ENCODE measurements around the gene PRR9. TPM values are rescaled to one million over a fixed set of nuclear protein-coding genes. Genes with fewer than 3 reads are reported as not detected.

The PRR9 gene
- total and polyA plus RNA-seq, 4 donors: not detected

DNA sequence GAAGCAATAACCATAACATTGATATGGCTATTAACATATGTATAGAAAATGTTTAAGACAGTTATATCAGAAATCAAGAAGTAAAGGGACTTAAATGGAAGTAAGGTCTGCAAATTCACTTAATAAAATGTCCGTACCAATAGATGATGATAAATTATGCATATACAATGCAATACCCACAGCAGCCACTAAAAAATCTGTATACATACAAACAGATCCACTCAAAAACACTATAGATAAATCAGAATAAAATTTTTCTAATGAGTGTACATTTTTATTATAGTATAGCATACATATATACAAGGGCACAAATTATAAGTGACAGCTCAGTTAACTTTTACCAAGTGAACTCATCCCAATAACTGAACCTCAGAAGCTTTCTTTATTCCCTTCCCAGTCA, 48.1 kb downstream of the PRR9 start:
- no peaks in the 10 kb centered on the region for H3K4me1 ChIP-seq (ENCODE audit: control insufficient read depth in 1 of 2, insufficient read depth in 2 of 2, low read length in 2 of 2)
- no peak overlapping the region for H3K4me3 ChIP-seq (ENCODE audit: low read length in 2 of 2)
- intact Hi-C loops (cut with DNase I): no loop called here
- H3K27ac ChIP-seq (ENCODE audit: low read depth in 1 of 2, low read length in 2 of 2): no peak overlapping the region
- H3K36me3 ChIP-seq (ENCODE audit: control insufficient read depth in 1 of 2, insufficient read depth in 2 of 2, low read length in 1 of 2): no peaks in the 10 kb centered on the region
- no peaks in the 10 kb centered on the region for H3K9me3 ChIP-seq (ENCODE audit: control insufficient read depth, low read length)
- H3K27me3 ChIP-seq (ENCODE audit: control insufficient read depth in 1 of 2, insufficient read depth in 2 of 2, low read length in 1 of 2): no peaks in the 10 kb centered on the region
- ATAC-seq (ENCODE audit: low FRiP score) (no peak), DNase-seq (no peak)
- WGBS, 2 donors: 78 to 86% methylated on average over 1 of the region's 1 CpG

Other genes starting within 250 kb of the PRR9 start
- gene SPRR4, start 246.9 kb upstream of the PRR9 start, total RNA-seq: not detected
- not detected for gene SPRR4, start 246.9 kb upstream of the PRR9 start, polyA plus RNA-seq
- not detected for gene SPRR1A, start 233.5 kb upstream of the PRR9 start, total RNA-seq
- gene SPRR1A, start 233.5 kb upstream of the PRR9 start, polyA plus RNA-seq: not detected
- gene SPRR3, start 215.8 kb upstream of the PRR9 start, total RNA-seq: under 1 TPM in 1 of 2 donors, not detected in 1; 0.75 TPM
- 10 to 100 TPM in 1 of 2 donors, 1 to 10 TPM in 1; 8.2 to 14.9 TPM for gene SPRR3, start 215.8 kb upstream of the PRR9 start, polyA plus RNA-seq
- not detected for gene SPRR1B, start 186.4 kb upstream of the PRR9 start, total RNA-seq
- 1 to 10 TPM in 1 of 2 donors, under 1 TPM in 1; 0.74 to 1.9 TPM for gene SPRR1B, start 186.4 kb upstream of the PRR9 start, polyA plus RNA-seq
- not detected for gene SPRR2D, start 176.5 kb upstream of the PRR9 start, total RNA-seq
- 1 to 10 TPM in 1 of 2 donors, under 1 TPM in 1; 0.56 to 2.6 TPM for gene SPRR2D, start 176.5 kb upstream of the PRR9 start, polyA plus RNA-seq
- not detected for gene SPRR2A, start 160.1 kb upstream of the PRR9 start, total RNA-seq
- 1 to 10 TPM in 1 of 2 donors, under 1 TPM in 1; 0.95 to 6.0 TPM for gene SPRR2A, start 160.1 kb upstream of the PRR9 start, polyA plus RNA-seq
- gene SPRR2B, start 146.0 kb upstream of the PRR9 start, total RNA-seq: not detected
- gene SPRR2B, start 146.0 kb upstream of the PRR9 start, polyA plus RNA-seq: not detected
- not detected for gene SPRR2E, start 123.1 kb upstream of the PRR9 start, total RNA-seq
- gene SPRR2E, start 123.1 kb upstream of the PRR9 start, polyA plus RNA-seq: under 1 TPM; 0.75 to 0.77 TPM
- not detected for gene SPRR2F, start 104.1 kb upstream of the PRR9 start, total RNA-seq
- not detected for gene SPRR2F, start 104.1 kb upstream of the PRR9 start, polyA plus RNA-seq
- gene SPRR2G, start 66.7 kb upstream of the PRR9 start, total RNA-seq: not detected
- not detected for gene SPRR2G, start 66.7 kb upstream of the PRR9 start, polyA plus RNA-seq
- not detected for gene LELP1, start 14.2 kb upstream of the PRR9 start, total RNA-seq
- gene LELP1, start 14.2 kb upstream of the PRR9 start, polyA plus RNA-seq: not detected
- not detected for gene LORICRIN, start 42.1 kb downstream of the PRR9 start, total RNA-seq
- gene LORICRIN, start 42.1 kb downstream of the PRR9 start, polyA plus RNA-seq: not detected
- gene PGLYRP3, start 95.4 kb downstream of the PRR9 start, total RNA-seq: not detected
- gene PGLYRP3, start 95.4 kb downstream of the PRR9 start, polyA plus RNA-seq: not detected
- not detected for gene PGLYRP4, start 131.3 kb downstream of the PRR9 start, total RNA-seq
- gene PGLYRP4, start 131.3 kb downstream of the PRR9 start, polyA plus RNA-seq: not detected
- 100 to 1,000 TPM; 131 to 276 TPM for gene S100A9, start 140.3 kb downstream of the PRR9 start, total RNA-seq
- 100 to 1,000 TPM; 110 to 485 TPM for gene S100A9, start 140.3 kb downstream of the PRR9 start, polyA plus RNA-seq
- gene S100A12, start 158.0 kb downstream of the PRR9 start, total RNA-seq: 10 to 100 TPM in 1 of 2 donors, 1 to 10 TPM in 1; 4.4 to 23.6 TPM
- 10 to 100 TPM in 1 of 2 donors, 1 to 10 TPM in 1; 1.7 to 58.6 TPM for gene S100A12, start 158.0 kb downstream of the PRR9 start, polyA plus RNA-seq
- gene S100A8, start 173.5 kb downstream of the PRR9 start, total RNA-seq: 100 to 1,000 TPM in 1 of 2 donors, 10 to 100 TPM in 1; 83.5 to 185 TPM
- 100 to 1,000 TPM in 1 of 2 donors, 10 to 100 TPM in 1; 48.2 to 218 TPM for gene S100A8, start 173.5 kb downstream of the PRR9 start, polyA plus RNA-seq
- gene S100A7A, start 198.9 kb downstream of the PRR9 start, total RNA-seq: not detected
- gene S100A7A, start 198.9 kb downstream of the PRR9 start, polyA plus RNA-seq: not detected
- not detected for gene S100A7, start 243.1 kb downstream of the PRR9 start, total RNA-seq
- not detected for gene S100A7, start 243.1 kb downstream of the PRR9 start, polyA plus RNA-seq